Measurements from ENCODE around the gene USP17L27. TPM values are rescaled to one million over a fixed set of nuclear protein-coding genes. Genes with fewer than 3 reads are reported as not detected.
"Not testable (repeated sequence)": the region's sequence is repeated elsewhere in the genome, so short reads cannot be mapped to it uniquely, and the experiment has no call there.

USP17L27 gene
- polyA plus RNA-seq, result not detected

DNA sequence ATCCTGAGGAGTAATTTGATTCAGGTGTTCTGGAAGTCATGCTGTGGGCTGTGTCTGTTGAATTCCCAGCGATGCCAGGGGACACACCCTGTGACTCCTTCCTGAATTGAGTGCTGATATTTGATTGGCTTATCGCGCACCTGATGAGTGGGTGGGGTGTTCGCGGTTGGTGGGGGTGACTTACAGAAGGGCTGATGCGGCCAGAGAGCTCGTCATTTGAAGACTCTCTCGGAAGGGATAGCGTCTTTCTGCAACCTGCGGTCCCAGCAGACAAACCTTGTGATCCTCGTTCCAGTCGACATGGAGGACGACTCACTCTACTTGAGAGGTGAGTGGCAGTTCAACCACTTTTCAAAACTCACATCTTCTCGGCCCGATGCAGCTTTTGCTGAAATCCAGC, at the start of gene USP17L27:
TSS of gene USP17L27 (plus strand) at position 301 of the 400 bp plus-strand sequence. CDS start at position 301, 0 bp downstream.
- not testable (repeated sequence) for H3K9me3 Mint-ChIP-seq, H3K27ac Mint-ChIP-seq, H3K36me3 Mint-ChIP-seq, H3K27me3 Mint-ChIP-seq, H3K4me3 Mint-ChIP-seq, H3K4me1 Mint-ChIP-seq

GRCh38 chr4:9324191-9324590, 19.8 kb upstream of the USP17L27 start:
- not testable (repeated sequence) for H3K27ac Mint-ChIP-seq, H3K9me3 Mint-ChIP-seq, H3K4me3 Mint-ChIP-seq, H3K36me3 Mint-ChIP-seq, H3K4me1 Mint-ChIP-seq, H3K27me3 Mint-ChIP-seq

- not testable (repeated sequence) for H3K4me1 Mint-ChIP-seq, H3K36me3 Mint-ChIP-seq, H3K4me3 Mint-ChIP-seq, H3K27ac Mint-ChIP-seq, H3K9me3 Mint-ChIP-seq, H3K27me3 Mint-ChIP-seq
Measured at GRCh38 chr4:9324865-9325264, 19.1 kb upstream of the USP17L27 start, which contains the start of gene USP17L24. Gene USP17L24, plus strand, starts transcription at chr4:9325165. Its CDS starts 0 bp downstream, at chr4:9325165.

GRCh38 chr4:9329611-9330010, 14.3 kb upstream of the USP17L27 start, which contains the start of gene USP17L25:
Gene USP17L25, plus strand, starts transcription at chr4:9329911. Its CDS starts 0 bp downstream, at chr4:9329911.
- not testable (repeated sequence) for H3K4me1 Mint-ChIP-seq, H3K9me3 Mint-ChIP-seq, H3K27ac Mint-ChIP-seq, H3K36me3 Mint-ChIP-seq, H3K27me3 Mint-ChIP-seq, H3K4me3 Mint-ChIP-seq

- H3K4me1 Mint-ChIP-seq, H3K9me3 Mint-ChIP-seq: not testable (repeated sequence)
Measured at GRCh38 chr4:9334358-9334757, 9.6 kb upstream of the USP17L27 start, which contains the start of gene USP17L26. Gene USP17L26, plus strand, starts transcription at chr4:9334658. Its CDS starts 0 bp downstream, at chr4:9334658.

GRCh38 chr4:9339103-9339502, 4.8 kb upstream of the USP17L27 start, which contains the start of gene USP17L5:
Gene USP17L5, plus strand, starts transcription at chr4:9339403. Its CDS starts 0 bp downstream, at chr4:9339403.
- not testable (repeated sequence) for H3K4me3 Mint-ChIP-seq, H3K27ac Mint-ChIP-seq, H3K4me1 Mint-ChIP-seq, H3K9me3 Mint-ChIP-seq, H3K27me3 Mint-ChIP-seq, H3K36me3 Mint-ChIP-seq

More at GRCh38 chr4:9334358-9334757, 9.6 kb upstream of the USP17L27 start, which contains the start of gene USP17L26:
- not testable (repeated sequence) for H3K27me3 Mint-ChIP-seq, H3K27ac Mint-ChIP-seq, H3K4me3 Mint-ChIP-seq, H3K36me3 Mint-ChIP-seq

DNA sequence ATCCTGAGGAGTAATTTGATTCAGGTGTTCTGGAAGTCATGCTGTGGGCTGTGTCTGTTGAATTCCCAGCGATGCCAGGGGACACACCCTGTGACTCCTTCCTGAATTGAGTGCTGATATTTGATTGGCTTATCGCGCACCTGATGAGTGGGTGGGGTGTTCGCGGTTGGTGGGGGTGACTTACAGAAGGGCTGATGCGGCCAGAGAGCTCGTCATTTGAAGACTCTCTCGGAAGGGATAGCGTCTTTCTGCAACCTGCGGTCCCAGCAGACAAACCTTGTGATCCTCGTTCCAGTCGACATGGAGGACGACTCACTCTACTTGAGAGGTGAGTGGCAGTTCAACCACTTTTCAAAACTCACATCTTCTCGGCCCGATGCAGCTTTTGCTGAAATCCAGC, 4.6 kb downstream of the USP17L27 start, which contains the start of gene USP17L28:
TSS of gene USP17L28 (plus strand) at position 301 of the 400 bp plus-strand sequence. CDS start at position 301, 0 bp downstream.
- not testable (repeated sequence) for H3K4me3 Mint-ChIP-seq, H3K27me3 Mint-ChIP-seq, H3K4me1 Mint-ChIP-seq, H3K27ac Mint-ChIP-seq, H3K36me3 Mint-ChIP-seq, H3K9me3 Mint-ChIP-seq

- not testable (repeated sequence) for H3K9me3 Mint-ChIP-seq, H3K36me3 Mint-ChIP-seq, H3K4me1 Mint-ChIP-seq, H3K27ac Mint-ChIP-seq, H3K27me3 Mint-ChIP-seq, H3K4me3 Mint-ChIP-seq
Measured at GRCh38 chr4:9350866-9351265, 6.9 kb downstream of the USP17L27 start.

- H3K4me3 Mint-ChIP-seq, H3K36me3 Mint-ChIP-seq, H3K27ac Mint-ChIP-seq, H3K27me3 Mint-ChIP-seq, H3K9me3 Mint-ChIP-seq, H3K4me1 Mint-ChIP-seq: not testable (repeated sequence)
Measured at GRCh38 chr4:9353338-9353737, 9.4 kb downstream of the USP17L27 start, which contains the start of gene USP17L29. Gene USP17L29, plus strand, starts transcription at chr4:9353638. Its CDS starts 0 bp downstream, at chr4:9353638.

GRCh38 chr4:9362829-9363228, 18.9 kb downstream of the USP17L27 start, which contains the start of gene USP17L30:
Gene USP17L30, plus strand, starts transcription at chr4:9363129. Its CDS starts 0 bp downstream, at chr4:9363129.
- not testable (repeated sequence) for H3K27ac Mint-ChIP-seq, H3K9me3 Mint-ChIP-seq, H3K4me1 Mint-ChIP-seq, H3K27me3 Mint-ChIP-seq, H3K36me3 Mint-ChIP-seq, H3K4me3 Mint-ChIP-seq

GRCh38 chr4:9379881-9380280, 35.9 kb downstream of the USP17L27 start:
- H3K4me3 Mint-ChIP-seq, H3K4me1 Mint-ChIP-seq, H3K36me3 Mint-ChIP-seq, H3K27me3 Mint-ChIP-seq, H3K27ac Mint-ChIP-seq, H3K9me3 Mint-ChIP-seq: not testable (repeated sequence)

DNA sequence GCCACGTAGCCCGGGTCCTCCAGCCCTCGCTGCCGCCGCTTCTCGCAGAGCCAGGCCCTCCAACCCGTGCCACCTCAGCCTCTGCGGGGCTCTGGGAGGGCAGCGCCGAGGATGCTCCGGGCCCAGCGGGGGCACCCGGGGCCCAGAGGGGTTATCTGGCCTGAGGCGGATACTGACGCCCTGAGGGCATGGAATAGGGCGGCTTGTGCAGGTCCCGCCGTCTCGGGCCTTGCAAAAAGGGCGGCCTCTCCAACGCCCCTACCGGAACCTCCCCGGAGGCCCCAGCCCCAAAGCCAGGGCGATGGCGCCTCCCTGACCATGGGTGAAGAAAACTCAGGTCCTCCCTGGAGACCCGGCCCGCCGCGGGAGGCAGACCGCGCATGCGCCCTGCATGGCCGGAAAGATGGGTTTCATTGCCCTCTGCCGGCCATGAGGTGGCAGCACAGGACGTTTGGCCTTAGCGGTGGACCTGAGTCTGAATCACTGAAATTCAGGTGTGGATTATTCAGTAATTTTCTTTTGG, 37.1 kb downstream of the USP17L27 start:
- not testable (repeated sequence) for H3K27ac Mint-ChIP-seq, H3K36me3 Mint-ChIP-seq, H3K9me3 Mint-ChIP-seq, H3K4me1 Mint-ChIP-seq, H3K4me3 Mint-ChIP-seq, H3K27me3 Mint-ChIP-seq

DNA sequence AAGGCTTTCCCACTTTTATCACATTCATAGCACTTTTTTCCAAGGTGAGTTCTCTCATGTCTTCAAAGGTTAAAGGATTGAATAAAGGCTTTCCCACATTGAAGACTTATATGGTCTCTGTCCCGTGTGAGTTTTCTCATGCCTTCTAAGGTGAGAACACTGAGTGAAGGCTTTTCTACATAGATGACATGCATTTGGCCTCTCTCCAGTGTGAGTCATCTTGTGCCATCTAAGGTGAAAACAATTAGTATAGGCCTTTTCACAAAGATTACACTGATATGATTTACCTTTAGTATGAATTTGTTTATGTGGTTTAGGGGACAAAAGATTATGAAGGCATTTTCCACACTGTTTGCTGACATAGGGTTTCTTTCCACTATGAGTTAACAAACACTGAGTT, 40.2 kb downstream of the USP17L27 start:
- Mint-ChIP-seq H3K9me3 (no peaks in the 10 kb centered on the region), H3K4me1 (no peaks in the 10 kb centered on the region), H3K4me3 (no peak overlapping the region), H3K27ac (no peak overlapping the region), H3K36me3 (no peaks in the 10 kb centered on the region), H3K27me3 (peaks cover 2% of the 10 kb centered on the region)

DNA sequence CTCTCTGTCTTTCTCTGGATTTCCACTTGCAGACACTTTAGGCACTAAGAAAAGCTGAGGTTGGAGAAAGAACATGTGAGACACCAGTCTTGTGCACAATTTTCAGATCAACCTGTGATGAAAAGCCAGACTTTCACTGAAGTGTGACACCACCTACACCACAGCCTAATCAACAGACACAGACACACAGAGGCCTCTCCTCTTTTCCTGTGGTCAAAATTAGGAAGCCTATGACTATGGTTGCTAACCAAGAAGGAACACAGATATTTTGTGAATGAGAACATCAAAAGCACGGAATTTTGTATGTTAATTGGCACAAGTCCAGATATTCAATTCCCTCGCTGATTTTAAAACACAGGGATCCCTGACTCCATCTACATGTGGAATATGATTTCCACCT, 45.1 kb downstream of the USP17L27 start:
- not testable (repeated sequence) for H3K4me1 Mint-ChIP-seq, H3K9me3 Mint-ChIP-seq, H3K4me3 Mint-ChIP-seq, H3K27ac Mint-ChIP-seq, H3K36me3 Mint-ChIP-seq, H3K27me3 Mint-ChIP-seq

Measured in IgD-negative memory B cell (primary cell).